Uterus (tissue), 2 donors: ENCODE measurements around the gene SURF2.

Experiments
- CTCF ChIP-seq, 4 experiments: fragments of 200-600 bp in 2 of 4; fragments of 450-650 bp in 2 of 4; sonication (generic) in 2 of 4; IDR thresholded peaks; one replicate each; pipeline ENCODE4 v1.5.1; 2016 to 2019; ENCODE audit warnings: antibody characterized with exemption in 4 of 4, mild to moderate bottlenecking in 2 of 4, moderate library complexity in 1 of 4
- POLR2A ChIP-seq, 2 donors: fragments of 450-650 bp; IDR thresholded peaks; one replicate each; pipeline ENCODE4 v1.6.1; 2016; ENCODE audit warnings: antibody characterized with exemption in 2 of 2, mild to moderate bottlenecking in 1 of 2, moderate library complexity in 1 of 2

GRCh38 chr9:133390713-133391112, 34.4 kb downstream of the SURF2 start:
- TF ChIP-seq CTCF (IDR thresholded peaks at IDR 0.05) (no peak), POLR2A (IDR thresholded peaks at IDR 0.05) (no peak)
